Measurements from ENCODE around the gene SYT1. TPM values are rescaled to one million over a fixed set of nuclear protein-coding genes. Genes with fewer than 3 reads are reported as not detected.

The SYT1 gene
- total RNA-seq, 1 experiment from 2014 or later, result 15.8 TPM

GRCh38 chr12:79000501-79000900, 135.9 kb downstream of the SYT1 start:
- H3K18ac ChIP-seq (ENCODE audit: insufficient read length, low read depth, low read length), result no peak overlapping the region
- no peaks in the 10 kb centered on the region for H3K36me3 Mint-ChIP-seq (ENCODE audit: insufficient read depth in 1 of 3, low read depth in 3 of 3)

More at GRCh38 chr12:79000501-79000900, 135.9 kb downstream of the SYT1 start:
- H3T11ph ChIP-seq (ENCODE audit: low read length), result no peak overlapping the region
- no peak overlapping the region for H2AFZ ChIP-seq (ENCODE audit: low read length)
- no peaks in the 10 kb centered on the region for H3K9me3 ChIP-seq (ENCODE audit: control insufficient read depth, low read depth, low read length)
- WGBS (ENCODE audit: extremely low coverage, insufficient read length, low lambda C conversion rate), result no CpG with 5 or more reads among the region's 1 CpG
- no peaks in the 10 kb centered on the region for H3K9me3 Mint-ChIP-seq
- H3K79me2 ChIP-seq (ENCODE audit: insufficient read depth, low read length), result no peaks in the 10 kb centered on the region
- no peak overlapping the region for H2BK15ac ChIP-seq (ENCODE audit: low read depth, low read length)
- H4K5ac ChIP-seq (ENCODE audit: insufficient read length, low read depth, low read length), result no peak overlapping the region
- no peak overlapping the region for H3K27ac ChIP-seq (ENCODE audit: insufficient read length, low read depth, low read length)
- H4K8ac ChIP-seq (replicated peaks; ENCODE audit: insufficient read length, low read depth, low read length), result no peak overlapping the region
- H3K27me3 ChIP-seq (ENCODE audit: insufficient read depth, low read length), result no peaks in the 10 kb centered on the region
- H3K79me1 ChIP-seq (ENCODE audit: insufficient read depth, low read depth, low read length, poor library complexity, severe bottlenecking), result no peaks in the 10 kb centered on the region
- H2BK5ac ChIP-seq (ENCODE audit: insufficient read length, low read length), result no peak overlapping the region
- no peak overlapping the region for H2AK5ac ChIP-seq (ENCODE audit: insufficient read length, low read length)
- no peaks in the 10 kb centered on the region for H3K23me2 ChIP-seq (ENCODE audit: insufficient read length, low read depth, low read length, poor library complexity, severe bottlenecking)
- no peak overlapping the region for H4K91ac ChIP-seq (ENCODE audit: insufficient read length, low read depth, low read length)
- no peak for DNase-seq
- H2BK12ac ChIP-seq (ENCODE audit: insufficient read length, low read depth, low read length), result no peak overlapping the region
- no peak overlapping the region for H3K56ac ChIP-seq (ENCODE audit: insufficient read length, low read depth, low read length)
- no peak overlapping the region for H3K27ac Mint-ChIP-seq
- H3K14ac ChIP-seq (ENCODE audit: insufficient read depth, low read length), result no peak overlapping the region
- H3K4me1 ChIP-seq (ENCODE audit: insufficient read depth, low read length), result no peaks in the 10 kb centered on the region
- H3K9ac ChIP-seq (ENCODE audit: extremely low read depth, insufficient read length, low read length), result no peak overlapping the region
- no peak overlapping the region for H2BK20ac ChIP-seq (ENCODE audit: low read depth, low read length, poor library complexity, severe bottlenecking)
- H3K4me2 ChIP-seq (ENCODE audit: insufficient read depth, insufficient read length, low read length), result no peak overlapping the region
- H3K4me3 Mint-ChIP-seq, result no peak overlapping the region
- H3K4me1 Mint-ChIP-seq, result peaks cover 29 to 33% of the 10 kb centered on the region in 2 experiments
- no peaks in the 10 kb centered on the region for H3K27me3 Mint-ChIP-seq (ENCODE audit: low read depth)
- TF ChIP-seq, protein P1, sequence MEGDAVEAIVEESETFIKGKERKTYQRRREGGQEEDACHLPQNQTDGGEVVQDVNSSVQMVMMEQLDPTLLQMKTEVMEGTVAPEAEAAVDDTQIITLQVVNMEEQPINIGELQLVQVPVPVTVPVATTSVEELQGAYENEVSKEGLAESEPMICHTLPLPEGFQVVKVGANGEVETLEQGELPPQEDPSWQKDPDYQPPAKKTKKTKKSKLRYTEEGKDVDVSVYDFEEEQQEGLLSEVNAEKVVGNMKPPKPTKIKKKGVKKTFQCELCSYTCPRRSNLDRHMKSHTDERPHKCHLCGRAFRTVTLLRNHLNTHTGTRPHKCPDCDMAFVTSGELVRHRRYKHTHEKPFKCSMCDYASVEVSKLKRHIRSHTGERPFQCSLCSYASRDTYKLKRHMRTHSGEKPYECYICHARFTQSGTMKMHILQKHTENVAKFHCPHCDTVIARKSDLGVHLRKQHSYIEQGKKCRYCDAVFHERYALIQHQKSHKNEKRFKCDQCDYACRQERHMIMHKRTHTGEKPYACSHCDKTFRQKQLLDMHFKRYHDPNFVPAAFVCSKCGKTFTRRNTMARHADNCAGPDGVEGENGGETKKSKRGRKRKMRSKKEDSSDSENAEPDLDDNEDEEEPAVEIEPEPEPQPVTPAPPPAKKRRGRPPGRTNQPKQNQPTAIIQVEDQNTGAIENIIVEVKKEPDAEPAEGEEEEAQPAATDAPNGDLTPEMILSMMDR (conservative IDR thresholded peaks at IDR 0.05), result no peak
- H2BK120ac ChIP-seq (ENCODE audit: low read depth, low read length, poor library complexity, severe bottlenecking), result no peak overlapping the region
- no peak overlapping the region for H3K4ac ChIP-seq (ENCODE audit: low read depth, low read length)
- H4K20me1 ChIP-seq (ENCODE audit: control insufficient read depth, insufficient read depth, insufficient read length), result no peaks in the 10 kb centered on the region
- no peak overlapping the region for H3K23ac ChIP-seq (ENCODE audit: insufficient read length, low read depth, low read length)

Data from H9 (cell line).